Gastrocnemius medialis (tissue), 4 donors: Measurements from ENCODE around the gene ANGPTL1. TPM values are rescaled to one million over a fixed set of nuclear protein-coding genes. Genes with fewer than 3 reads are reported as not detected.

Experiments used
- ATAC-seq, 2 donors: fragments of 150-250 bp; one replicate each; pipeline ENCODE4 v1.9.1; 2016
- DNase-seq, 2 donors: peaks; one replicate each; pipeline ENCODE4 v3.0.0-alpha.2; 2019
- H3K27ac ChIP-seq, 4 donors: fragments of 200-600 bp; sonication (generic); 1 replicate in 1 of 4; 2 replicates in 3 of 4; pipeline ENCODE4 v1.5.1; 2016 to 2018; ENCODE audit warnings: mild to moderate bottlenecking in 2 of 4, moderate library complexity in 1 of 4
- H3K27me3 ChIP-seq, 3 donors: fragments of 200-600 bp; sonication (generic) in 2 of 3; 1 replicate in 1 of 3; 2 replicates in 2 of 3; pipeline versions ENCODE4 v1.5.1 to v1.6.0; 2016 to 2019; ENCODE audit warnings: mild to moderate bottlenecking in 1 of 3, moderate library complexity in 1 of 3
- H3K36me3 ChIP-seq, 2 donors: fragments of 200-600 bp; sonication (generic) in 1 of 2; one replicate each; pipeline ENCODE4 v1.5.1; 2017 to 2018
- H3K4me1 ChIP-seq, 2 donors: fragments of 200-600 bp; sonication (generic) in 1 of 2; one replicate each; pipeline ENCODE4 v1.5.1; 2016 to 2017; ENCODE audit warnings: mild to moderate bottlenecking in 2 of 2
- H3K4me3 ChIP-seq, 4 donors: fragments of 200-600 bp; sonication (generic) in 3 of 4; 1 replicate in 1 of 4; 2 replicates in 3 of 4; pipeline ENCODE4 v1.5.1; 2016 to 2019; ENCODE audit warnings: mild to moderate bottlenecking in 2 of 4
- H3K9me3 ChIP-seq, 3 donors: fragments of 200-600 bp; sonication (generic) in 2 of 3; 1 replicate in 1 of 3; 2 replicates in 2 of 3; pipeline ENCODE4 v1.5.1; 2016 to 2019
- POLR2A ChIP-seq, 2 donors: fragments of 450-650 bp; IDR thresholded peaks; one replicate each; pipeline ENCODE4 v1.6.1; 2017; ENCODE audit warnings: antibody characterized with exemption in 2 of 2, mild to moderate bottlenecking in 2 of 2, moderate library complexity in 2 of 2
- in situ Hi-C, 4 donors: fragments of 200-750 bp; cut with MboI; loops; one replicate each; pipeline versions ENCODE4 v1.15.0 to v1.8.0; 2017; ENCODE audit warnings: low sequenced_read_pairs in 4 of 4
- intact Hi-C: fragments of 100-400 bp; cut with DNase I; formaldehyde crosslinking; loops from one replicate; pipeline ENCODE4 v1.15.1; 2023; ENCODE audit warnings: low total_unique reads
- total RNA-seq, 4 donors: library from RNA; depleted of rRNA; stranded (reverse); fragments of >200 nt; gene quantifications; one replicate each; pipeline versions ENCODE4 v1.1.0 to v1.2.3, GENCODE V29; 2016
- TF ChIP-seq, protein P1 (sequence below), 5 experiments: fragments of 450-650 bp in 3 of 5; fragments of 200-600 bp in 2 of 5; sonication (generic) in 2 of 5; IDR thresholded peaks in 4 of 5; conservative IDR thresholded peaks in 1 of 5; 1 replicate in 4 of 5; 2 replicates in 1 of 5; pipeline ENCODE4 v1.5.1; 2016 to 2019; ENCODE audit warnings: antibody characterized with exemption in 5 of 5, mild to moderate bottlenecking in 3 of 5, moderate library complexity in 3 of 5

The ANGPTL1 gene
- total RNA-seq, 4 donors from 2014 or later, result 15.7 to 75.2 (median 42.8) TPM

DNA sequence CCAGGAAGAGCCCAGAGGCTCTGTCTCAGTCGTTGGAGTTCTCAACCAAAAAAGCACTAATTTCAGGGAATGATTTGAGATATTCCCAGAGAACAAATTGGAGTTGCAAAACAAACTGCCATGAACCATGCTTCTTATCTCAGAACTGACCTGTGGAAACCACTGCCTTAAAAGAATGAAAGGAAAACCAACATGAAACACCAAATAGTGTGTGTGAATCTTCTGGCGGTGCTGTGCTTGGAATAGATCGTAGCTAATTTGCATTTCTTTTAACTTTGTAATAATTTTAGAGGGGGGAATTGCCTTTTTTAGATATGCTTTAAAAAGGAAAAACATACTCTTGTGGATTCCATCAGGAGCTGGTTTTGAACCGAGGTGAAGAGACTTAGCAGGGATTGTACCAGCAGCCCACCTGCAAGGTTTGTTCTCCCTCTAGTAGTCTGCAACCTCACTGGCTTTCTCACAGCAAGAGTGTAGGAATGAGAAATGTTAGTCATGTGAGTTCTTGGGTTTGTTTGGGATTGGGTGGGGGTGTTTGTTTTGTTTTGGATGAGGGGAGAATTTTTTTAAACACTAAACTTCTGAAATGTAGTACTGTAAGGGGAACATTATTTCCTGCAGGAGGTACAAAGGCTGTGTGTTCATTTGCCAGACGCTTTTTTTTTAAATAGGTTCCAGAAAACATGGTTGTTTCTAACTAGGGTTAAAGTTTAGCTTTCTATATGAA, 45.7 kb upstream of the ANGPTL1 start:
- no peak for ATAC-seq
- peaks cover 0 to 5% of the 10 kb centered on the region in 2 donors for H3K4me1 ChIP-seq
- no peaks in the 10 kb centered on the region for H3K27me3 ChIP-seq
- H3K36me3 ChIP-seq, result peaks cover 0 to 4% of the 10 kb centered on the region in 2 donors
- H3K9me3 ChIP-seq, result no peaks in the 10 kb centered on the region
- DNase-seq, result no peak
- no peak overlapping the region for H3K27ac ChIP-seq
- TF ChIP-seq, protein P1, sequence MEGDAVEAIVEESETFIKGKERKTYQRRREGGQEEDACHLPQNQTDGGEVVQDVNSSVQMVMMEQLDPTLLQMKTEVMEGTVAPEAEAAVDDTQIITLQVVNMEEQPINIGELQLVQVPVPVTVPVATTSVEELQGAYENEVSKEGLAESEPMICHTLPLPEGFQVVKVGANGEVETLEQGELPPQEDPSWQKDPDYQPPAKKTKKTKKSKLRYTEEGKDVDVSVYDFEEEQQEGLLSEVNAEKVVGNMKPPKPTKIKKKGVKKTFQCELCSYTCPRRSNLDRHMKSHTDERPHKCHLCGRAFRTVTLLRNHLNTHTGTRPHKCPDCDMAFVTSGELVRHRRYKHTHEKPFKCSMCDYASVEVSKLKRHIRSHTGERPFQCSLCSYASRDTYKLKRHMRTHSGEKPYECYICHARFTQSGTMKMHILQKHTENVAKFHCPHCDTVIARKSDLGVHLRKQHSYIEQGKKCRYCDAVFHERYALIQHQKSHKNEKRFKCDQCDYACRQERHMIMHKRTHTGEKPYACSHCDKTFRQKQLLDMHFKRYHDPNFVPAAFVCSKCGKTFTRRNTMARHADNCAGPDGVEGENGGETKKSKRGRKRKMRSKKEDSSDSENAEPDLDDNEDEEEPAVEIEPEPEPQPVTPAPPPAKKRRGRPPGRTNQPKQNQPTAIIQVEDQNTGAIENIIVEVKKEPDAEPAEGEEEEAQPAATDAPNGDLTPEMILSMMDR (IDR thresholded peaks at IDR 0.05 in 4 of 5, conservative IDR thresholded peaks at IDR 0.05 in 1 of 5), result no peak
- TF ChIP-seq POLR2A (IDR thresholded peaks at IDR 0.05), result no peak
- no peak overlapping the region for H3K4me3 ChIP-seq
- intact Hi-C loops (no loop called here), in situ Hi-C loops (no loop called here)

DNA sequence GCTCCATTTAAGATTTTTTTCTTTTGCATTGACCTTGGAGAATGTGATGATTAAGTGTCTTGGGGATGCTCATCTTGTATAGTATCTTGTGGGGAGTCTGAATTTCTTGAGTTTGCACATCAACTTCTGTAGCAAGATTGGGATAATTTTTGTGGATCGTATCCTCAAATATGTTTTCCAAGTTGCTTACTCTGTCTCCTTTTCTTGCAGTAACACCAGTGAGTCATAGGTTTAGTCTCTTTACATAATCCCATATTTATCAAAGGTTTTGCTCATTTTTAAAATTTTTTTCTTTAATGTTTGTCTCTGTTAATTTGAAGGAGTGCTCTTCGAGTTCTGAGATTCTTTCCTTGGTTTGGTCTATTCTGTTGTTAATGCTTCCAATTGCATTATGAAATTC, 41.7 kb upstream of the ANGPTL1 start:
- Histone ChIP-seq H3K36me3 (peaks cover 0 to 4% of the 10 kb centered on the region in 2 donors), H3K27me3 (no peaks in the 10 kb centered on the region), H3K4me1 (no peaks in the 10 kb centered on the region), H3K9me3 (no peaks in the 10 kb centered on the region), H3K4me3 (no peak overlapping the region), H3K27ac (no peak overlapping the region)
- DNase-seq (no peak), ATAC-seq (no peak)
- in situ Hi-C loops, result no loop called here
- TF ChIP-seq POLR2A (IDR thresholded peaks at IDR 0.05), result no peak
- intact Hi-C loops, result no loop called here

GRCh38 chr1:178910023-178910422, 39.1 kb upstream of the ANGPTL1 start:
- H3K4me3 ChIP-seq, result no peak overlapping the region
- no peak overlapping the region for H3K27ac ChIP-seq
- DNase-seq (no peak), ATAC-seq (no peak)
- intact Hi-C loops (no loop called here), in situ Hi-C loops (no loop called here)
- no peak for TF ChIP-seq POLR2A (IDR thresholded peaks at IDR 0.05)
- TF ChIP-seq, protein P1 (IDR thresholded peaks at IDR 0.05 in 4 of 5, conservative IDR thresholded peaks at IDR 0.05 in 1 of 5), result no peak
- H3K36me3 ChIP-seq, result no peaks in the 10 kb centered on the region
- H3K9me3 ChIP-seq, result no peaks in the 10 kb centered on the region
- no peaks in the 10 kb centered on the region for H3K27me3 ChIP-seq
- H3K4me1 ChIP-seq, result no peaks in the 10 kb centered on the region

DNA sequence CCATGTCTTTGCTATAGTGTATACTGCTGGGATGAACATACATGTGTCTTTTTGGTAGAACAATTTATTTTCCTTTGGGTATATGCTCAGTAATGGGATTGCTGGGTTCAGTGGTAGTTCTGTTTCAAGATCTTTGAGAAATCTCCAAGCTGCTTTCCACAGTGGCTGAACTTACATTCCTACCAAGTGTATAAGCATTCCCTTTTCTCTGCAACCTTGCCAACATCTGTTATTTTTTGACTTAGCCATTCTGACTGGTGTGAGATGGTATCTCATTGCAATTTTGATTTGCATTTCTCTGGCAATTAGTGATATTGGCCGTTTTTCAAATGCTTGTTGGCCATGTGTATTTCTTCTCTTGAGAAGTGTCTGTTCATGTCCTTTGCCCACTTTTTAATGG, 37.5 kb upstream of the ANGPTL1 start:
- H3K4me3 ChIP-seq, result no peak overlapping the region
- ATAC-seq (no peak), DNase-seq (no peak)
- H3K27ac ChIP-seq, result no peak overlapping the region
- H3K4me1 ChIP-seq, result no peaks in the 10 kb centered on the region
- H3K9me3 ChIP-seq, result no peaks in the 10 kb centered on the region
- TF ChIP-seq, protein P1 (IDR thresholded peaks at IDR 0.05 in 4 of 5, conservative IDR thresholded peaks at IDR 0.05 in 1 of 5), result no peak
- TF ChIP-seq POLR2A (IDR thresholded peaks at IDR 0.05), result no peak
- in situ Hi-C loops, result no loop called here
- H3K36me3 ChIP-seq, result no peaks in the 10 kb centered on the region
- H3K27me3 ChIP-seq, result no peaks in the 10 kb centered on the region
- intact Hi-C loops, result no loop called here

DNA sequence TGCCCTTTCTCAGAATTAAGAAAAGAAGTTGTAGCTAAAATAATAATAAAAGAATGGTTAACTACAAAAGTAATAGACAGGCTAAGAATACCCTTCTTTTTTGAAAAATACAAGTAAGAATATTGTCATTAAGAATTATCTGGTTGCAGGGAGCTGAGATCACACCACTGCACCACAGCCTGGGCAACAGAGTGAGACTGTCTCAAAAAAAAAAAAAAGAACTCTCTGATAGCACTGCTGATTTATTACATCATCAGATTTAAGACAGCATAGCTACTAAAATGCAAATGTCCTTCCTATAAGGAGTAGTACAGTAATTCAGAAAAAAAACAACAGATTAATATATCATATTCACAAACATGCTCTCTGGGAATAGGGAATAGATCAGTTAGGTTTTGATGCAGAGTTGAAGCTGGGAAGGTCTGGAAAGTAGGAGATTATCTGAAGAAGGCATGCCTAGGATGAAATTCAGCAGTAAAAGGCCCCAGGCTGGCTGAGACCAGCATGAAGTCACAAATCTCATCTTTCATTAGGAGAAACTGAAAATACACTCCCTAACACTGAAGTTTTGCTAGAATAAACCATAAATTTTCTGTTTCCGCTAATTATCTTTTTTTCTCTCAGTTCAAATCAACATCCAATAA, 30.7 kb upstream of the ANGPTL1 start:
- Histone ChIP-seq H3K27me3 (no peaks in the 10 kb centered on the region), H3K27ac (no peak overlapping the region), H3K4me1 (no peaks in the 10 kb centered on the region), H3K36me3 (no peaks in the 10 kb centered on the region), H3K9me3 (no peaks in the 10 kb centered on the region), H3K4me3 (no peak overlapping the region)
- TF ChIP-seq POLR2A (IDR thresholded peaks at IDR 0.05), result no peak
- TF ChIP-seq, protein P1 (IDR thresholded peaks at IDR 0.05 in 4 of 5, conservative IDR thresholded peaks at IDR 0.05 in 1 of 5), result no peak
- ATAC-seq (no peak), DNase-seq (no peak)
- in situ Hi-C loops (no loop called here), intact Hi-C loops (no loop called here)
